GM12878 (cell line): ENCODE measurements around the gene PLD4. TPM values are rescaled to one million over a fixed set of nuclear protein-coding genes. Genes with fewer than 3 reads are reported as not detected.

ENCODE experiments used
- ATAC-seq: fragments of 200-7000 bp; cut with Tn5 transposase; 3 replicates; pipeline ENCODE4 v1.9.1; 2020; ENCODE audit warnings: mild to moderate bottlenecking, moderate library complexity
- BruUV-seq: library from RNA; stranded (reverse); fragments of 400-500 nt; replicated peaks from 2 replicates; lab custom pipeline; 2021; lab: Mats Ljungman, UMichigan
- CTCF ChIA-PET: fragments of 300-600 bp; sonication (Branson Sonifier 250); formaldehyde crosslinking; extraction: SDS; loops from one replicate; lab custom pipeline; 2021; ENCODE audit warnings: inconsistent platforms; lab: Yijun Ruan, JAX
- POLR2A ChIA-PET: fragments of 350-600 bp; formaldehyde crosslinking; extraction: SDS; loops from one replicate; lab custom pipeline; 2021; ENCODE audit warnings: inconsistent platforms; lab: Charles Lee
- RAD21 ChIA-PET: fragments of 300-600 bp; sonication (Branson Sonifier 250); formaldehyde crosslinking; loops from one replicate; lab custom pipeline; 2023; ENCODE audit warnings: antibody characterized with exemption; ENCODE audit not compliant: unreplicated experiment; lab: Charles Lee
- SMC1A ChIA-PET: fragments of 300-600 bp; sonication (Branson Sonifier 250); formaldehyde crosslinking; loops from one replicate; lab custom pipeline; 2023; ENCODE audit not compliant: unreplicated experiment, uncharacterized antibody; lab: Charles Lee
- DNase-seq: peaks from one replicate; pipeline ENCODE4 v3.0.0-alpha.2; 2011; ENCODE audit warnings: low read depth, low spot score
- FAIRE-seq: peaks from 3 replicates; lab custom pipeline; 2011; peaks lifted over from hg19 to GRCh38; lab: Jason Lieb, UNC
- H2AFZ ChIP-seq: 2 replicates; pipeline ENCODE4 v1.6.0; 2011; ENCODE audit warnings: low read depth, low read length, control low read depth; ENCODE audit not compliant: control insufficient read depth
- H3K27ac ChIP-seq: 2 replicates; pipeline ENCODE4 v1.5.1; 2011; ENCODE audit warnings: control low read depth; ENCODE audit not compliant: control insufficient read depth, insufficient read depth
- H3K27me3 ChIP-seq, 2 experiments: replicated peaks in 1 of 2; 2 replicates each; pipeline versions ENCODE4 v1.6.0 to v1.6.1; 2011; ENCODE audit warnings: low read length in 1 of 2; ENCODE audit not compliant: control insufficient read depth in 2 of 2, insufficient read depth in 2 of 2
- H3K36me3 ChIP-seq, 2 experiments: 2 replicates each; pipeline ENCODE4 v1.5.1; 2011; ENCODE audit warnings: low read length in 1 of 2; ENCODE audit not compliant: control insufficient read depth in 2 of 2, insufficient read depth in 2 of 2
- H3K4me1 ChIP-seq: 2 replicates; pipeline ENCODE4 v1.6.1; 2011; ENCODE audit warnings: mild to moderate bottlenecking, low read length, moderate library complexity, mixed read lengths; ENCODE audit not compliant: control insufficient read depth, insufficient read depth
- H3K4me2 ChIP-seq: 2 replicates; pipeline ENCODE4 v1.6.0; 2011; ENCODE audit warnings: control low read depth; ENCODE audit not compliant: control insufficient read depth, insufficient read depth
- H3K4me3 ChIP-seq: fragments of 200-600 bp; sonication (generic); 2 replicates; pipeline ENCODE4 v1.5.1; 2016
- H3K79me2 ChIP-seq: 2 replicates; pipeline ENCODE4 v1.6.0; 2011; ENCODE audit warnings: low read length; ENCODE audit not compliant: control insufficient read depth, insufficient read depth
- H3K9ac ChIP-seq: 2 replicates; pipeline ENCODE4 v1.8.0; 2011; ENCODE audit warnings: low read length, control low read depth, mixed read lengths; ENCODE audit not compliant: control insufficient read depth, insufficient read depth
- H3K9me3 ChIP-seq: replicated peaks from 3 replicates; pipeline ENCODE4 v1.5.1; 2011; ENCODE audit warnings: mild to moderate bottlenecking, low read length; ENCODE audit not compliant: control insufficient read depth, insufficient read depth
- H4K20me1 ChIP-seq: 2 replicates; pipeline ENCODE4 v1.6.0; 2011; ENCODE audit not compliant: control insufficient read depth, insufficient read depth
- CHD1 ChIP-seq: IDR thresholded peaks from 2 replicates; pipeline ENCODE4 v1.6.1; 2012; ENCODE audit warnings: low read depth, low read length, improper control_type of control experiment
- CREB1 ChIP-seq: IDR thresholded peaks from 2 replicates; pipeline ENCODE4 v1.6.1; 2012; ENCODE audit warnings: low read depth, mild to moderate bottlenecking, inconsistent platforms
- E2F8 ChIP-seq: fragments of 450-650 bp; IDR thresholded peaks from 2 replicates; pipeline ENCODE4 v1.6.1; 2018; ENCODE audit warnings: mild to moderate bottlenecking, low read depth, moderate library complexity; ENCODE audit not compliant: partially characterized antibody
- ETV6 ChIP-seq, 2 experiments: fragments of 450-650 bp in 1 of 2; IDR thresholded peaks in 1 of 2; conservative IDR thresholded peaks in 1 of 2; 2 replicates each; pipeline ENCODE4 v1.6.1; 2014; ENCODE audit warnings: antibody characterized with exemption in 1 of 2, borderline replicate concordance in 1 of 2, low read depth in 1 of 2, mild to moderate bottlenecking in 1 of 2, moderate library complexity in 1 of 2
- GABPA ChIP-seq: IDR thresholded peaks from 2 replicates; pipeline ENCODE4 v1.6.1; 2014; ENCODE audit warnings: antibody characterized with exemption, low read depth, mild to moderate bottlenecking, inconsistent platforms
- HDAC2 ChIP-seq: fragments of 200-600 bp; sonication (generic); IDR thresholded peaks from 2 replicates; pipeline ENCODE4 v1.6.1; 2017
- MEF2B ChIP-seq: fragments of 450-650 bp; IDR thresholded peaks from 2 replicates; pipeline ENCODE4 v1.6.1; 2018; ENCODE audit warnings: mild to moderate bottlenecking, moderate library complexity; ENCODE audit not compliant: partially characterized antibody, poor library complexity, severe bottlenecking
- PAX8 ChIP-seq: fragments of 450-650 bp; IDR thresholded peaks from 2 replicates; pipeline ENCODE4 v1.6.1; 2017; ENCODE audit warnings: mild to moderate bottlenecking, moderate library complexity
- RB1 ChIP-seq: fragments of 450-650 bp; formaldehyde crosslinking; IDR thresholded peaks from 2 replicates; pipeline ENCODE4 v1.6.1; 2017; ENCODE audit warnings: mild to moderate bottlenecking, borderline replicate concordance
- RUNX3 ChIP-seq: IDR thresholded peaks from 2 replicates; pipeline ENCODE4 v1.6.1; 2012; ENCODE audit warnings: low read length, inconsistent platforms
- SIX5 ChIP-seq: IDR thresholded peaks from 2 replicates; pipeline ENCODE4 v1.6.1; 2011; ENCODE audit warnings: mild to moderate bottlenecking, low read depth, low read length, moderate library complexity; ENCODE audit not compliant: severe bottlenecking
- SMC3 ChIP-seq: IDR thresholded peaks from 2 replicates; pipeline ENCODE4 v1.6.1; 2011; ENCODE audit warnings: low read length, improper control_type of control experiment, borderline replicate concordance
- STAT1 ChIP-seq: fragments of 450-650 bp; conservative IDR thresholded peaks from 2 replicates; pipeline ENCODE4 v1.6.1; 2014; ENCODE audit warnings: antibody characterized with exemption, mild to moderate bottlenecking
- SUZ12 ChIP-seq: fragments of 200-600 bp; sonication (generic); IDR thresholded peaks from one replicate; pipeline ENCODE4 v1.6.1; 2018; ENCODE audit warnings: antibody characterized with exemption, mild to moderate bottlenecking; ENCODE audit not compliant: unreplicated experiment
- TBL1XR1 ChIP-seq: IDR thresholded peaks from 2 replicates; pipeline ENCODE4 v1.6.1; 2012; ENCODE audit warnings: low read depth, low read length, improper control_type of control experiment
- YBX1 ChIP-seq: fragments of 450-650 bp; IDR thresholded peaks from 2 replicates; pipeline ENCODE4 v1.6.1; 2016; ENCODE audit warnings: antibody characterized with exemption
- ZNF207 ChIP-seq: fragments of 450-650 bp; IDR thresholded peaks from 2 replicates; pipeline ENCODE4 v1.6.1; 2014; ENCODE audit warnings: antibody characterized with exemption, mild to moderate bottlenecking, borderline replicate concordance
- WGBS: methylation state at CpG from one replicate; pipeline ENCODE4 v1.1.6; 2016; ENCODE audit warnings: low lambda C conversion rate; ENCODE audit not compliant: insufficient replicate concordance, insufficient coverage; ENCODE audit errors: missing lambda C conversion rate; 5-methylcytosine and 5-hydroxymethylcytosine counted together
- in situ Hi-C: fragments of 300-500 bp; cut with MboI; formaldehyde crosslinking; loops from 9 replicates; pipeline ENCODE4 v1.14.3; 2018; ENCODE audit warnings: mixed read lengths
- intact Hi-C: fragments of 100-400 bp; cut with micrococcal nuclease; formaldehyde crosslinking; loops from one replicate; pipeline ENCODE4 v1.14.2; 2022; ENCODE audit not compliant: unreplicated experiment
- polyA plus RNA-seq, 11 experiments: library from polyadenylated mRNA; depleted of rRNA in 4 of 11; unstranded in 6 of 11; stranded (reverse) in 5 of 11; fragments of >200 nt; fragmentation: Nextera tagmentation in 4 of 11; fragmentation: Illumina TruSeq in 1 of 11; extraction: Ambion mirVana in 4 of 11; extraction: Trizol in 1 of 11; gene quantifications; 1 replicate in 1 of 11; 2 replicates in 10 of 11; pipeline versions ENCODE4 v1.2.1 to v1.2.3, GENCODE V29; 2011 to 2016; ENCODE audit warnings: inconsistent platforms in 2 of 11, missing spikeins in 2 of 11, low read depth in 1 of 11
- total RNA-seq, 4 experiments: library from RNA; depleted of rRNA in 3 of 4; stranded (reverse); fragments of >200 nt in 3 of 4; fragmentation: Illumina TruSeq in 1 of 4; extraction: Trizol in 1 of 4; gene quantifications; 2 replicates each; pipeline versions ENCODE4 v1.2.1 to v1.2.3, GENCODE V29; 2013 to 2021
- TF ChIP-seq, protein P1 (sequence below): IDR thresholded peaks from 2 replicates; pipeline ENCODE4 v1.6.1; 2012; ENCODE audit warnings: low read depth, low read length, improper control_type of control experiment
- TF ChIP-seq, protein P2 (sequence below): IDR thresholded peaks from 2 replicates; pipeline ENCODE4 v1.6.1; 2011; ENCODE audit warnings: low read depth, mild to moderate bottlenecking, low read length, moderate library complexity, borderline replicate concordance; ENCODE audit errors: extremely low read depth
- TF ChIP-seq, protein P3 (sequence below): fragments of 450-650 bp; IDR thresholded peaks from 2 replicates; pipeline ENCODE4 v1.6.1; 2014; ENCODE audit warnings: mild to moderate bottlenecking

PLD4 gene
- total and polyA plus RNA-seq, 10 of the 15 experiments (the other 5 are each of a cell fraction or from before 2014, with no cell fraction given) = 0.20 to 57.7 (median 9.9) TPM

- no TSS peak for BruUV-seq
- H3K27me3 ChIP-seq = no peaks in the 10 kb centered on the region; a peak in 1 of 4 replicates
- no peak overlapping the region for H3K9ac ChIP-seq
- in situ Hi-C loops = no loop called here
- no peak for ATAC-seq
- TF ChIP-seq ETV6 (conservative IDR thresholded peaks at IDR 0.05 in 1 of 2, IDR thresholded peaks at IDR 0.05 in 1 of 2; ENCODE audit: borderline replicate concordance in 1 of 2, low read depth in 1 of 2) (no peak), E2F8 (no peak), RB1 (no peak), MEF2B (no peak), PAX8 (no peak), YBX1 (no peak), CHD1 (no peak), HDAC2 (no peak), RUNX3 (no peak), TBL1XR1 (no peak), SMC3 (no peak), CREB1 (no peak), SIX5 (no peak), ZNF207 (no peak), SUZ12 (no peak), GABPA (no peak), STAT1 (no peak)
- TF ChIP-seq, protein P1, sequence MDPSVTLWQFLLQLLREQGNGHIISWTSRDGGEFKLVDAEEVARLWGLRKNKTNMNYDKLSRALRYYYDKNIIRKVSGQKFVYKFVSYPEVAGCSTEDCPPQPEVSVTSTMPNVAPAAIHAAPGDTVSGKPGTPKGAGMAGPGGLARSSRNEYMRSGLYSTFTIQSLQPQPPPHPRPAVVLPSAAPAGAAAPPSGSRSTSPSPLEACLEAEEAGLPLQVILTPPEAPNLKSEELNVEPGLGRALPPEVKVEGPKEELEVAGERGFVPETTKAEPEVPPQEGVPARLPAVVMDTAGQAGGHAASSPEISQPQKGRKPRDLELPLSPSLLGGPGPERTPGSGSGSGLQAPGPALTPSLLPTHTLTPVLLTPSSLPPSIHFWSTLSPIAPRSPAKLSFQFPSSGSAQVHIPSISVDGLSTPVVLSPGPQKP = no peak
- TF ChIP-seq, protein P2, sequence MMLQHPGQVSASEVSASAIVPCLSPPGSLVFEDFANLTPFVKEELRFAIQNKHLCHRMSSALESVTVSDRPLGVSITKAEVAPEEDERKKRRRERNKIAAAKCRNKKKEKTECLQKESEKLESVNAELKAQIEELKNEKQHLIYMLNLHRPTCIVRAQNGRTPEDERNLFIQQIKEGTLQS = no peak
- TF ChIP-seq, protein P3, sequence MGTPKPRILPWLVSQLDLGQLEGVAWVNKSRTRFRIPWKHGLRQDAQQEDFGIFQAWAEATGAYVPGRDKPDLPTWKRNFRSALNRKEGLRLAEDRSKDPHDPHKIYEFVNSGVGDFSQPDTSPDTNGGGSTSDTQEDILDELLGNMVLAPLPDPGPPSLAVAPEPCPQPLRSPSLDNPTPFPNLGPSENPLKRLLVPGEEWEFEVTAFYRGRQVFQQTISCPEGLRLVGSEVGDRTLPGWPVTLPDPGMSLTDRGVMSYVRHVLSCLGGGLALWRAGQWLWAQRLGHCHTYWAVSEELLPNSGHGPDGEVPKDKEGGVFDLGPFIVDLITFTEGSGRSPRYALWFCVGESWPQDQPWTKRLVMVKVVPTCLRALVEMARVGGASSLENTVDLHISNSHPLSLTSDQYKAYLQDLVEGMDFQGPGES = no peak
- ChIA-PET POLR2A (no interaction called here), RAD21 (no interaction called here), SMC1A (no interaction called here), CTCF (interaction anchor here (0.7 to 0.8 kb wide), 2 partner anchors 14 to 368 kb away, joined by 3 read pairs; no protein-coding TSS in a partner anchor)
- no peaks in the 10 kb centered on the region for H4K20me1 ChIP-seq
- no peak for DNase-seq
- H3K9me3 ChIP-seq = peaks cover 7% of the 10 kb centered on the region
- WGBS = 34% methylated on average over 3 of the region's 3 CpGs
- no peak overlapping the region for H3K27ac ChIP-seq
- H3K4me1 ChIP-seq = no peaks in the 10 kb centered on the region
- FAIRE-seq = no peak
- H2AFZ ChIP-seq = no peak overlapping the region
- H3K4me3 ChIP-seq = no peak overlapping the region
- no peak overlapping the region for H3K4me2 ChIP-seq
- intact Hi-C loops = no loop called here
- H3K79me2 ChIP-seq = no peaks in the 10 kb centered on the region
- no peaks in the 10 kb centered on the region for H3K36me3 ChIP-seq
Observed at GRCh38 chr14:104912053-104912452, 12.6 kb upstream of the PLD4 start.
